Loucy (cell line): ENCODE results near the gene MGAT5.

Experiments
- H2AFZ ChIP-seq: fragments of 200-600 bp; sonication (generic); 2 replicates; pipeline ENCODE4 v1.6.0; 2016; ENCODE audit warnings: antibody characterized with exemption, mild to moderate bottlenecking, low read length, moderate library complexity
- H3F3A ChIP-seq: fragments of 200-600 bp; 2 replicates; pipeline ENCODE4 v1.6.0; 2016; ENCODE audit warnings: antibody characterized with exemption, low read depth, mild to moderate bottlenecking
- H3K27me3 ChIP-seq: fragments of 200-600 bp; sonication (generic); 2 replicates; pipeline ENCODE4 v1.6.1; 2014; ENCODE audit warnings: low read length, mild to moderate bottlenecking; ENCODE audit not compliant: insufficient read depth, poor library complexity, severe bottlenecking
- H3K36me3 ChIP-seq: fragments of 200-600 bp; sonication (generic); 2 replicates; pipeline ENCODE4 v1.6.1; 2016; ENCODE audit warnings: low read length; ENCODE audit not compliant: insufficient read depth
- H3K4me1 ChIP-seq: fragments of 200-600 bp; sonication (generic); 2 replicates; pipeline ENCODE4 v1.5.1; 2014; ENCODE audit warnings: low read length, mild to moderate bottlenecking; ENCODE audit not compliant: insufficient read depth, poor library complexity, severe bottlenecking
- H3K4me2 ChIP-seq: fragments of 200-600 bp; sonication (generic); 2 replicates; pipeline ENCODE4 v1.6.0; 2014; ENCODE audit warnings: antibody characterized with exemption, low read length, low read depth, mild to moderate bottlenecking; ENCODE audit not compliant: poor library complexity, severe bottlenecking
- H3K4me3 ChIP-seq: fragments of 200-600 bp; sonication (generic); 2 replicates; pipeline ENCODE4 v1.5.1; 2014; ENCODE audit warnings: low read length, mild to moderate bottlenecking, mixed read lengths; ENCODE audit not compliant: poor library complexity, severe bottlenecking
- H3K79me2 ChIP-seq: fragments of 200-600 bp; sonication (generic); 2 replicates; pipeline ENCODE4 v1.6.1; 2014; ENCODE audit warnings: low read length; ENCODE audit not compliant: insufficient read depth
- H3K9ac ChIP-seq: fragments of 200-600 bp; sonication (generic); 2 replicates; pipeline ENCODE4 v1.6.0; 2014; ENCODE audit warnings: mild to moderate bottlenecking, low read depth, low read length, moderate library complexity; ENCODE audit not compliant: poor library complexity, severe bottlenecking
- H3K9me2 ChIP-seq: fragments of 200-600 bp; sonication (generic); replicated peaks from 2 replicates; pipeline ENCODE4 v1.6.1; 2016; ENCODE audit warnings: low read depth, low read length, mixed read lengths
- H3K9me3 ChIP-seq: fragments of 200-600 bp; sonication (generic); 2 replicates; pipeline ENCODE4 v1.6.1; 2014; ENCODE audit warnings: mild to moderate bottlenecking, antibody characterized with exemption, low read length, low read depth; ENCODE audit not compliant: insufficient read depth
- H4K20me1 ChIP-seq: fragments of 200-600 bp; sonication (generic); 2 replicates; pipeline ENCODE4 v1.6.0; 2014; ENCODE audit warnings: antibody characterized with exemption, low read length, mild to moderate bottlenecking; ENCODE audit not compliant: insufficient read depth, poor library complexity, severe bottlenecking
- EZH2phosphoT487 ChIP-seq: fragments of 200-600 bp; IDR thresholded peaks from 2 replicates; pipeline ENCODE4 v1.6.1; 2018; ENCODE audit warnings: antibody characterized with exemption, mild to moderate bottlenecking, moderate library complexity, borderline replicate concordance
- TF ChIP-seq, protein P1 (sequence below): fragments of 200-600 bp; sonication (generic); conservative IDR thresholded peaks from 2 replicates; pipeline ENCODE4 v1.5.1; 2014; ENCODE audit warnings: mild to moderate bottlenecking, antibody characterized with exemption, low read length

MGAT5 gene

DNA sequence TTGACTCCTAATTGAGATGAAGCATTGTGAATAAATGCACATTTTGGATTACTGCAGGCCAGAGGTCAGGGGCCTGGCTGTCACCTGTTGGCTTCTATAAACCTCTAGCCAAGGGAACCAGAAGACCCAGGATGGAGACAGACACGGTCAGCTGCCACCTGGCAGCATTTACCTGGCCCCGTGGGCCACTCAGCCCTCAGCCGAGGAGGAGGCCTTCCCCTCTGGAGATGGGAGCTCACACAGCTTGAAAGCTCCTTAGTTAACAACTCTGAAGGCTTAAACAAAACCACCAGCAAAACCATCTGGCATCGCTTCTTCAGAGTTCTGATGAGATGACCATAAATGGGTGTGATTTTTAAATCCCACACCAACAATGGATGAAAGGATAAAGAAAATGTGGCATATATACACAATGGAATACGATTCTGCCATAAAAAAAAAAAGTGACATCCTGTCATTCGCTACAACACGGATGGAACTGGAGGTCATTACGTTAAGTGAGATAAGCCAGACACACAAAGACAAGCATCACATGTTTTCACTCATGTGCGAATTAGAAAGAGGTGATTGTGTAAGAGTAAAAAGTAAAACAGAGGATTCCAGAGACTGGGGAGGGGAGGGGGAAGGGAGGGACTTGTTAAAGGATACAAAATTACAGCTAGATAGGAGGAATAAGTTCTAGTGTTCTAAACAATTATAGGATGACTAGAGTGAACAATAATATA lies 246.5 kb downstream of the MGAT5 start:
- Histone ChIP-seq H3K9me3 (no peaks in the 10 kb centered on the region), H3K4me1 (no peaks in the 10 kb centered on the region), H3K79me2 (no peaks in the 10 kb centered on the region), H2AFZ (no peak overlapping the region), H3F3A (no peaks in the 10 kb centered on the region), H3K9ac (no peak overlapping the region), H4K20me1 (no peaks in the 10 kb centered on the region), H3K36me3 (no peaks in the 10 kb centered on the region), H3K4me3 (no peak overlapping the region), H3K27me3 (no peaks in the 10 kb centered on the region), H3K9me2 (no peaks in the 10 kb centered on the region), H3K4me2 (no peak overlapping the region)
- TF ChIP-seq EZH2phosphoT487: no peak
- TF ChIP-seq, protein P1, sequence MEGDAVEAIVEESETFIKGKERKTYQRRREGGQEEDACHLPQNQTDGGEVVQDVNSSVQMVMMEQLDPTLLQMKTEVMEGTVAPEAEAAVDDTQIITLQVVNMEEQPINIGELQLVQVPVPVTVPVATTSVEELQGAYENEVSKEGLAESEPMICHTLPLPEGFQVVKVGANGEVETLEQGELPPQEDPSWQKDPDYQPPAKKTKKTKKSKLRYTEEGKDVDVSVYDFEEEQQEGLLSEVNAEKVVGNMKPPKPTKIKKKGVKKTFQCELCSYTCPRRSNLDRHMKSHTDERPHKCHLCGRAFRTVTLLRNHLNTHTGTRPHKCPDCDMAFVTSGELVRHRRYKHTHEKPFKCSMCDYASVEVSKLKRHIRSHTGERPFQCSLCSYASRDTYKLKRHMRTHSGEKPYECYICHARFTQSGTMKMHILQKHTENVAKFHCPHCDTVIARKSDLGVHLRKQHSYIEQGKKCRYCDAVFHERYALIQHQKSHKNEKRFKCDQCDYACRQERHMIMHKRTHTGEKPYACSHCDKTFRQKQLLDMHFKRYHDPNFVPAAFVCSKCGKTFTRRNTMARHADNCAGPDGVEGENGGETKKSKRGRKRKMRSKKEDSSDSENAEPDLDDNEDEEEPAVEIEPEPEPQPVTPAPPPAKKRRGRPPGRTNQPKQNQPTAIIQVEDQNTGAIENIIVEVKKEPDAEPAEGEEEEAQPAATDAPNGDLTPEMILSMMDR: no peak

GRCh38 chr2:134501476-134502091 lies 247.7 kb downstream of the MGAT5 start:
- TF ChIP-seq EZH2phosphoT487: no peak
- TF ChIP-seq, protein P1: no peak
- H2AFZ ChIP-seq: no peak overlapping the region
- no peaks in the 10 kb centered on the region for H3K4me1 ChIP-seq
- no peaks in the 10 kb centered on the region for H3K9me3 ChIP-seq
- H4K20me1 ChIP-seq: no peaks in the 10 kb centered on the region
- no peak overlapping the region for H3K4me3 ChIP-seq
- H3K9ac ChIP-seq: no peak overlapping the region
- H3K9me2 ChIP-seq: no peaks in the 10 kb centered on the region
- H3K4me2 ChIP-seq: no peak overlapping the region
- no peaks in the 10 kb centered on the region for H3K79me2 ChIP-seq
- H3K27me3 ChIP-seq: no peaks in the 10 kb centered on the region
- H3K36me3 ChIP-seq: no peaks in the 10 kb centered on the region
- no peaks in the 10 kb centered on the region for H3F3A ChIP-seq

DNA sequence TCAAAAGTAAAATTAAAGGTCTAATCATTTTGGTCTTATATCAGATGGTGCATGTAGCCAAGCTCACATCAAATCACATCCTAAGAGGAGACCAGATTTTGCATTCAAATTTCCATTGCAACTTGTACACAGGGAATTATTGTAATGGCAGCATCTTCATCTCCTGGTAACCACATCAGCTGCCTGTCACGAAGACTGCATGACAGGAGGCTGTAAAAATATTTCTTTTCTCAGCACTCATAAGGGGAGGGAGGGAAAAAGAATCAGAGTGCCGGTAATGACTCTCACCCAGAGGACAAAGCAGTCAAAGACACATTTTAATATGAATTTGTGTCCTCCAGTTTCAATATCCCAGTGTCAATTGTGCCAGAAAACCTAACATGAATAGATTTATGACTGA lies 248.2 kb downstream of the MGAT5 start:
- Histone ChIP-seq H4K20me1 (no peaks in the 10 kb centered on the region), H2AFZ (no peak overlapping the region), H3K4me1 (no peaks in the 10 kb centered on the region), H3K4me3 (no peak overlapping the region), H3K4me2 (no peak overlapping the region), H3K9me2 (no peaks in the 10 kb centered on the region), H3K36me3 (no peaks in the 10 kb centered on the region), H3K9me3 (no peaks in the 10 kb centered on the region), H3K27me3 (no peaks in the 10 kb centered on the region), H3F3A (no peaks in the 10 kb centered on the region), H3K9ac (no peak overlapping the region), H3K79me2 (no peaks in the 10 kb centered on the region)
- TF ChIP-seq, protein P1: no peak
- TF ChIP-seq EZH2phosphoT487: no peak
